Neutrophil (primary cell): Measurements from ENCODE around the gene MEOX2.

Experiments
- H3K27ac ChIP-seq: fragments of 200-600 bp; sonication (generic); 2 replicates; pipeline ENCODE4 v1.5.1; 2016; ENCODE audit warnings: mild to moderate bottlenecking, moderate library complexity
- H3K27me3 ChIP-seq: fragments of 200-600 bp; sonication (generic); 2 replicates; pipeline ENCODE4 v1.6.0; 2016; ENCODE audit warnings: mild to moderate bottlenecking
- H3K36me3 ChIP-seq: fragments of 200-600 bp; sonication (generic); 2 replicates; pipeline ENCODE4 v1.5.1; 2017
- H3K4me1 ChIP-seq, 2 experiments: fragments of 200-600 bp in 1 of 2; sonication (generic) in 1 of 2; 1 replicate in 1 of 2; 2 replicates in 1 of 2; pipeline versions ENCODE4 v1.5.1 to v1.6.1; 2013 to 2016; ENCODE audit warnings: low read depth in 1 of 2, low read length in 1 of 2, mild to moderate bottlenecking in 1 of 2, moderate library complexity in 1 of 2; ENCODE audit not compliant: control insufficient read depth in 1 of 2, insufficient read depth in 1 of 2
- H3K4me3 ChIP-seq, 2 experiments: fragments of 200-600 bp in 1 of 2; sonication (generic) in 1 of 2; 1 replicate in 1 of 2; 2 replicates in 1 of 2; pipeline ENCODE4 v1.5.1; 2013 to 2016; ENCODE audit warnings: low read depth in 1 of 2, low read length in 1 of 2, mild to moderate bottlenecking in 1 of 2, moderate library complexity in 1 of 2
- H3K9me3 ChIP-seq: fragments of 200-600 bp; sonication (generic); 2 replicates; pipeline ENCODE4 v1.5.1; 2016
- CTCF ChIP-seq: fragments of 200-600 bp; sonication (generic); IDR thresholded peaks from 2 replicates; pipeline ENCODE4 v1.5.1; 2016; ENCODE audit warnings: antibody characterized with exemption

The MEOX2 gene

DNA sequence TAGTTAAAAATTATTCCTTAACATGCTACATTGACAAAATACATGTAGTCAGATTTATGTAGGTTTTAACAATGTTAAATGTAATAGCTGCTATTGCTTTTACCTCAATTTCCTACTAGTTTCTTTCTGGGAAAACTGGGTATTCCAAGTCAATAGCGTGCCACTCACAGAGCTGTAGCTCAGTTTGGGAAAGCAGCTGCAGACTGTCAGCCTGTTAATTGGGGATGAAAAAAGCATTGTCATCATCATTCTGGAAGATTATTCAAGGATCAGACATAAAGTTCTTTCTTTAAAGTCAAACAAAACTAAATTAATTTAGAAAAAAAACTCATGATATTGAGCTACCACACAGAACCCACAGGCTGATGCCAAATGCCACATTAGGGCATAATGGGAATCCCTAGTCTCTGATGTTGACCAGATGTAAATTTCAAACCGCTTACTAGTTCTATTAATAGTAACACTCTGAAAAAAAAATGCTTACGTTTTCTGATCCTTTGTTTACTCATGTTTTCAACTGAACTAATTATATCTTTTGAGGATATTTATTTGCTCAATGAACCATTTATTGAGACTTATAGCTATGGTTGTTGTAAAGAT is 105.0 kb downstream of the MEOX2 start:
- H3K27me3 ChIP-seq: no peaks in the 10 kb centered on the region

GRCh38 chr7:15580604-15581351 is 105.7 kb downstream of the MEOX2 start:
- Histone ChIP-seq H3K36me3 (no peaks in the 10 kb centered on the region), H3K27ac (no peak overlapping the region), H3K4me3 (no peak overlapping the region), H3K9me3 (no peaks in the 10 kb centered on the region), H3K27me3 (no peaks in the 10 kb centered on the region), H3K4me1 (no peaks in the 10 kb centered on the region)
- TF ChIP-seq CTCF: no peak

More for the DNA sequence above, 105.0 kb downstream of the MEOX2 start:
- H3K4me3 ChIP-seq: no peak overlapping the region
- H3K27ac ChIP-seq: no peak overlapping the region
- H3K36me3 ChIP-seq: no peaks in the 10 kb centered on the region
- no peaks in the 10 kb centered on the region for H3K4me1 ChIP-seq
- no peaks in the 10 kb centered on the region for H3K9me3 ChIP-seq
- TF ChIP-seq CTCF: no peak

DNA sequence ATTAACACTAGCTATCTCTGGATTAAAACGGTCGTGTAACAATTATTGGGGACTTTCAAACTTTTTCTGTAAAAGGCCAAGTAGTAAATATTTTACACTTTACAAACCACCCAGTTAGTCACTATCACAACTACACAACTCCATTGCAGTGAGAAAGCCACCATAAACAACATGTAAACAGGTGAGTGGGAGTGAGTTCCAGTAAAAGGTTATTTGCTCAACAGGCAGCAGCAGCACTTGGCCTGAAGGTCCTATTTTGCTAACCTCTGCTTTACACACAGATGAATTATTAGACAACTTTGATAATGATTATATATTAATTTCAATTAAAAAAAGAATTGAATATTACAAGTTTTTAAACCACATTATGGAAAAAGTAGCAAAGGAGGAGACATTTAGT is 108.9 kb downstream of the MEOX2 start:
- no peaks in the 10 kb centered on the region for H3K9me3 ChIP-seq
- no peak overlapping the region for H3K4me3 ChIP-seq
- TF ChIP-seq CTCF: no peak
- no peaks in the 10 kb centered on the region for H3K36me3 ChIP-seq
- no peaks in the 10 kb centered on the region for H3K27me3 ChIP-seq
- no peak overlapping the region for H3K27ac ChIP-seq
- H3K4me1 ChIP-seq: no peaks in the 10 kb centered on the region

DNA sequence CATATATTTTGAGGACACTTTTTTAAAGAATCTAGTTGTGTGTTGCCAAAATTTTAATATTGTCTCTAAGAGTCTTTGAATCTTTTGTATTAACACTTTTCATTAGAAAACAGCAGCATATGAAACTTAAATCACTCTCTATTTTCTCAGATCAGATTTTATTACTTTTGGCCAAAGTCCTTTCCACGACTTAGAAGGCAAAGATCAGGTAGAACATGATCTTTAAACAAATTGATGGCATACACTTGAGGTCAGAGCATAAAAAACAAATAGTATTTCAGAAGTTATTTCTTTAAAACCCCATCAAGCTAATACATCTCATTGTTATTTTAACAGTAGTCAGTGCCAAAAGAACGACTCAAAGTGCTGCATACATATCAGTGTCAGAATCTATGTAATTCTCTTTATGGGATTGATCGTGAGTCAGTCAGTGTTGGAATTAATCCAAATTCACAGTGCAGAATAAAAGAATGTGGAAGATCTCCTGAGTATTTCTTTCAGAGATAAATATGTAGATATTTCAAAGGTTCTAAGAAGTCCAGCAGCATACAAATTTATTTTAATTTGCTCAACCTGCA is 115.1 kb downstream of the MEOX2 start:
- H3K27ac ChIP-seq: no peak overlapping the region
- H3K4me1 ChIP-seq: no peaks in the 10 kb centered on the region
- H3K9me3 ChIP-seq: no peaks in the 10 kb centered on the region
- no peaks in the 10 kb centered on the region for H3K36me3 ChIP-seq
- TF ChIP-seq CTCF: no peak
- H3K27me3 ChIP-seq: no peaks in the 10 kb centered on the region
- H3K4me3 ChIP-seq: no peak overlapping the region

DNA sequence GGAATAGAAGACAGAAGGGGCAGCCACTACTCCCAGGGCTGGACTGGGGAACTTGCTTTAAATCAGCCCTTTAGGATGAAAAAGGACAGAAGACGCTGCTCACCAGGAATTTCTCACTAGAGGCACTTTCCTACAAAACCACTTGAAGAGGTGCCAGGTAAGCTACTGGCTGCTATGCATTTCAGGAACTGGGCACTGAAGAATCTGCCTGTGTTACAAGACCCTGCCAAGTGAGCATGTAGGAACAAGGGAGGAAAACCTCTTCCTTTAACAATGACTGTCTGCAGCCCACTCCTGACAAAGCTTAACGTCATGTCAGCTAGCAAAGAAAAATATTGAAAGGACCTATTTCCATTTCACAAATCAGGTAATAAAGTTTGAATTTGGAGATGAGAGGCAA is 118.8 kb downstream of the MEOX2 start:
- no peaks in the 10 kb centered on the region for H3K27me3 ChIP-seq
- TF ChIP-seq CTCF: no peak
- H3K36me3 ChIP-seq: no peaks in the 10 kb centered on the region
- no peak overlapping the region for H3K4me3 ChIP-seq
- H3K4me1 ChIP-seq: no peaks in the 10 kb centered on the region
- no peak overlapping the region for H3K27ac ChIP-seq
- H3K9me3 ChIP-seq: no peaks in the 10 kb centered on the region
